ENCODE results near the gene CLEC11A. TPM values are rescaled to one million over a fixed set of nuclear protein-coding genes. Genes with fewer than 3 reads are reported as not detected.

CLEC11A gene
- total RNA-seq, 2 experiments from 2014 or later = 2.0 to 4.5 TPM

GRCh38 chr19:50711805-50712204 lies 11.4 kb upstream of the CLEC11A start:
- Histone ChIP-seq H3K27ac (ENCODE audit: low read depth, low read length, poor library complexity, severe bottlenecking) (no peak overlapping the region), H2AFZ (ENCODE audit: low read length) (no peak overlapping the region), H3K9me3 (ENCODE audit: low read length) (no peaks in the 10 kb centered on the region), H3K9me2 (ENCODE audit: insufficient read depth, low read length) (no peaks in the 10 kb centered on the region), H3K79me2 (ENCODE audit: insufficient read depth, low read depth, low read length) (no peaks in the 10 kb centered on the region), H3K36me3 (ENCODE audit: insufficient read depth, low read length) (no peaks in the 10 kb centered on the region), H4K20me1 (ENCODE audit: insufficient read depth, low read length) (no peaks in the 10 kb centered on the region), H3K4me2 (ENCODE audit: low read length) (no peak overlapping the region), H3K4me3 (ENCODE audit: low read depth, low read length, poor library complexity, severe bottlenecking) (no peak overlapping the region), H3K4me1 (ENCODE audit: insufficient read depth, low read length, poor library complexity, severe bottlenecking) (peaks cover 15% of the 10 kb centered on the region)
- CTCF ChIA-PET (ENCODE audit: unreplicated experiment) = no interaction called here
- BruUV-seq (replicated peaks) = no TSS peak
- intact Hi-C loops (cut with micrococcal nuclease; ENCODE audit: unreplicated experiment) = no loop called here
- POLR2A ChIA-PET = no interaction called here
- no peak for DNase-seq (ENCODE audit: low spot score)
- TF ChIP-seq CTCF (conservative IDR thresholded peaks at IDR 0.05; ENCODE audit: low read length) = no peak
- TF ChIP-seq EZH2phosphoT487 (IDR thresholded peaks at IDR 0.05; ENCODE audit: borderline replicate concordance, low read depth, low read length) = no peak

- no peaks in the 10 kb centered on the region for H3K79me2 ChIP-seq (ENCODE audit: insufficient read depth, low read depth, low read length)
- no peaks in the 10 kb centered on the region for H3K9me3 ChIP-seq (ENCODE audit: low read length)
- no peak overlapping the region for H3K4me3 ChIP-seq (ENCODE audit: low read depth, low read length, poor library complexity, severe bottlenecking)
- no peaks in the 10 kb centered on the region for H3K36me3 ChIP-seq (ENCODE audit: insufficient read depth, low read length)
- BruUV-seq (replicated peaks) = no TSS peak
- H3K27ac ChIP-seq (ENCODE audit: low read depth, low read length, poor library complexity, severe bottlenecking) = no peak overlapping the region
- peaks cover 17% of the 10 kb centered on the region for H3K4me1 ChIP-seq (ENCODE audit: insufficient read depth, low read length, poor library complexity, severe bottlenecking)
- TF ChIP-seq CTCF (conservative IDR thresholded peaks at IDR 0.05; ENCODE audit: low read length) = no peak
- no peak for TF ChIP-seq EZH2phosphoT487 (IDR thresholded peaks at IDR 0.05; ENCODE audit: borderline replicate concordance, low read depth, low read length)
- peak overlapping the region; percentile 34 for H3K4me2 ChIP-seq (ENCODE audit: low read length)
- H2AFZ ChIP-seq (ENCODE audit: low read length) = no peak overlapping the region
- no peaks in the 10 kb centered on the region for H4K20me1 ChIP-seq (ENCODE audit: insufficient read depth, low read length)
- no peaks in the 10 kb centered on the region for H3K9me2 ChIP-seq (ENCODE audit: insufficient read depth, low read length)
- intact Hi-C loops (cut with micrococcal nuclease; ENCODE audit: unreplicated experiment) = no loop called here
- POLR2A ChIA-PET = interaction anchor here (1.1 kb wide), 1 partner anchor 12 kb away, joined by 4 read pairs; no protein-coding TSS in a partner anchor
- peak; percentile 34 for DNase-seq (ENCODE audit: low spot score)
- CTCF ChIA-PET (ENCODE audit: unreplicated experiment) = interaction anchor here (0.7 kb wide), 1 partner anchor 12 kb away, joined by 5 read pairs; no protein-coding TSS in a partner anchor
These were observed 10.3 kb upstream of the CLEC11A start for GRCh38 chr19:50712833-50713232.

DNA sequence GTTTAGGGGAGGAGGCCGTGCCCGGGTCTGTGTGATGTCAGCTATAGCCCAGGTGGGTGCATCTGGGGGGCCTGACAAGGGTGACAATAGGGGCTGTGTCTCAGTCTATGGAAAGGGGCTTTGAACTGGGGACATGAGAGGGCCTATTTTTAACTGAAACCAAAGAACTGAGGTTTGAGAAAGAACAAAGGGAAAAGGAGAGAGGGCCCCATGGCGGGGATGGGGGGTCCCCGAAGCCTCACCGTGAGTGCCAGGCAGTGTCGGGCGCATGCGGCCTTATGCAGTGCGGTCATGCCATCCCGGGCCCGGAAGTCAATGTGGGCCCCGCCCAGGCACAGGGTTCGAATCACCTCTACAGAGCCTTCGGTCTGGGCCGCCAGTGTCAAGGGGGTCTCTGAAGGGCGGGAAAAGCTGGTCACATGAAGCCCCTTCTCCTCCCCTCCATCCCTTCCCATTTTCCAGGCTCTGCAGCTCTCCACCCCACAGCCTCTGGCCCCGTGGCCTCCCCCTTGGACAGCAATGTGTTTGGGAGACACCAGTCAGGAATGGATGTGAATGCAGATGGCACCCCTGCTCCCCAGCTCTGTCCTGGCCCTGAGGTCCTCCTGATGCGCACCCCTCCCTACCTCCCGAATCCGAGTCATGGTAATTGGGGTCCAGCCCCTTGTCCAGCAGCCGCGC lies 9.5 kb upstream of the CLEC11A start:
- TF ChIP-seq CTCF (conservative IDR thresholded peaks at IDR 0.05; ENCODE audit: low read length) = no peak
- TF ChIP-seq EZH2phosphoT487 (IDR thresholded peaks at IDR 0.05; ENCODE audit: borderline replicate concordance, low read depth, low read length) = no peak
- no peak overlapping the region for H3K27ac ChIP-seq (ENCODE audit: low read depth, low read length, poor library complexity, severe bottlenecking)
- no peaks in the 10 kb centered on the region for H4K20me1 ChIP-seq (ENCODE audit: insufficient read depth, low read length)
- no peaks in the 10 kb centered on the region for H3K36me3 ChIP-seq (ENCODE audit: insufficient read depth, low read length)
- H2AFZ ChIP-seq (ENCODE audit: low read length) = no peak overlapping the region
- BruUV-seq (replicated peaks) = no TSS peak
- POLR2A ChIA-PET = interaction anchor here (0.8 to 1.1 kb wide), 2 partner anchors 11 to 79 kb away, joined by 3 to 4 read pairs; no protein-coding TSS in a partner anchor
- intact Hi-C loops (cut with micrococcal nuclease; ENCODE audit: unreplicated experiment) = no loop called here
- H3K79me2 ChIP-seq (ENCODE audit: insufficient read depth, low read depth, low read length) = no peaks in the 10 kb centered on the region
- H3K4me2 ChIP-seq (ENCODE audit: low read length) = peak overlapping the region; percentile 34; the same call in 1 of the 2 replicates
- no peak overlapping the region for H3K4me3 ChIP-seq (ENCODE audit: low read depth, low read length, poor library complexity, severe bottlenecking)
- peaks cover 22% of the 10 kb centered on the region for H3K4me1 ChIP-seq (ENCODE audit: insufficient read depth, low read length, poor library complexity, severe bottlenecking)
- CTCF ChIA-PET (ENCODE audit: unreplicated experiment) = interaction anchor here (0.7 kb wide), 1 partner anchor 11 kb away, joined by 5 read pairs; no protein-coding TSS in a partner anchor
- no peak for DNase-seq (ENCODE audit: low spot score)
- H3K9me2 ChIP-seq (ENCODE audit: insufficient read depth, low read length) = no peaks in the 10 kb centered on the region
- no peaks in the 10 kb centered on the region for H3K9me3 ChIP-seq (ENCODE audit: low read length)

All from OCI-LY7 (cell line).